ENCODE measurements around the gene TMEM245. TPM values are rescaled to one million over a fixed set of nuclear protein-coding genes. Genes with fewer than 3 reads are reported as not detected.

TMEM245 gene
- total RNA-seq, 1 experiment from 2014 or later: 60.3 TPM

GRCh38 chr9:109139851-109140250 lies 20.1 kb upstream of the TMEM245 start:
- intact Hi-C loops (cut with micrococcal nuclease; ENCODE audit: unreplicated experiment): no loop called here
- Histone ChIP-seq H3K4me3 (no peak overlapping the region), H3K79me2 (ENCODE audit: low read depth) (no peaks in the 10 kb centered on the region), H3K9me2 (ENCODE audit: insufficient read depth) (no peaks in the 10 kb centered on the region), H3K9me3 (ENCODE audit: insufficient read depth, low read depth) (no peaks in the 10 kb centered on the region), H3K4me1 (replicated peaks; ENCODE audit: insufficient read depth) (peaks cover 7% of the 10 kb centered on the region), H3F3A (ENCODE audit: insufficient read depth, low read depth) (no peaks in the 10 kb centered on the region), H3K27me3 (ENCODE audit: insufficient read depth, low read depth) (no peaks in the 10 kb centered on the region), H3K27ac (no peak overlapping the region), H3K36me3 (ENCODE audit: low read depth) (no peaks in the 10 kb centered on the region), H4K20me1 (ENCODE audit: insufficient read depth) (no peaks in the 10 kb centered on the region), H2AFZ (no peak overlapping the region), H3K4me2 (no peak overlapping the region)
- no TSS peak for BruUV-seq (replicated peaks)
- POLR2A ChIA-PET (ENCODE audit: unreplicated experiment): no interaction called here
- CTCF ChIA-PET: no interaction called here
- no peak for TF ChIP-seq CTCF (conservative IDR thresholded peaks at IDR 0.05)
- TF ChIP-seq EZH2 (IDR thresholded peaks at IDR 0.05; ENCODE audit: low read depth): no peak
- DNase-seq: no peak

- BruUV-seq (replicated peaks): no TSS peak
Observed at GRCh38 chr9:109138421-109138820, 18.7 kb upstream of the TMEM245 start.

GRCh38 chr9:109134167-109134578 lies 14.4 kb upstream of the TMEM245 start:
- no peaks in the 10 kb centered on the region for H3K27me3 ChIP-seq (ENCODE audit: insufficient read depth, low read depth)
- H3K9me2 ChIP-seq (ENCODE audit: insufficient read depth): no peaks in the 10 kb centered on the region
- H4K20me1 ChIP-seq (ENCODE audit: insufficient read depth): no peaks in the 10 kb centered on the region
- CTCF ChIA-PET: no interaction called here
- H3K4me2 ChIP-seq: no peak overlapping the region
- H3K27ac ChIP-seq: no peak overlapping the region
- TF ChIP-seq CTCF (conservative IDR thresholded peaks at IDR 0.05) (no peak), EZH2 (IDR thresholded peaks at IDR 0.05; ENCODE audit: low read depth) (no peak)
- POLR2A ChIA-PET (ENCODE audit: unreplicated experiment): no interaction called here
- no TSS peak for BruUV-seq (replicated peaks)
- no peak for DNase-seq
- H3K4me1 ChIP-seq (replicated peaks; ENCODE audit: insufficient read depth): no peaks in the 10 kb centered on the region
- no peaks in the 10 kb centered on the region for H3K36me3 ChIP-seq (ENCODE audit: low read depth)
- no peaks in the 10 kb centered on the region for H3K9me3 ChIP-seq (ENCODE audit: insufficient read depth, low read depth)
- H3K79me2 ChIP-seq (ENCODE audit: low read depth): no peaks in the 10 kb centered on the region
- no peaks in the 10 kb centered on the region for H3F3A ChIP-seq (ENCODE audit: insufficient read depth, low read depth)
- no peak overlapping the region for H3K4me3 ChIP-seq
- H2AFZ ChIP-seq: no peak overlapping the region
- intact Hi-C loops (cut with micrococcal nuclease; ENCODE audit: unreplicated experiment): no loop called here

More at GRCh38 chr9:109138421-109138820, 18.7 kb upstream of the TMEM245 start:
- CTCF ChIA-PET: no interaction called here
- no peaks in the 10 kb centered on the region for H4K20me1 ChIP-seq (ENCODE audit: insufficient read depth)
- POLR2A ChIA-PET (ENCODE audit: unreplicated experiment): no interaction called here
- H2AFZ ChIP-seq: no peak overlapping the region
- H3K27ac ChIP-seq: no peak overlapping the region
- no peaks in the 10 kb centered on the region for H3K79me2 ChIP-seq (ENCODE audit: low read depth)
- H3K4me3 ChIP-seq: no peak overlapping the region
- no peaks in the 10 kb centered on the region for H3K36me3 ChIP-seq (ENCODE audit: low read depth)
- no peaks in the 10 kb centered on the region for H3F3A ChIP-seq (ENCODE audit: insufficient read depth, low read depth)
- no peak for DNase-seq
- H3K9me2 ChIP-seq (ENCODE audit: insufficient read depth): no peaks in the 10 kb centered on the region
- no peak for TF ChIP-seq EZH2 (IDR thresholded peaks at IDR 0.05; ENCODE audit: low read depth)
- no peak for TF ChIP-seq CTCF (conservative IDR thresholded peaks at IDR 0.05)
- no peaks in the 10 kb centered on the region for H3K9me3 ChIP-seq (ENCODE audit: insufficient read depth, low read depth)
- no peaks in the 10 kb centered on the region for H3K27me3 ChIP-seq (ENCODE audit: insufficient read depth, low read depth)
- H3K4me1 ChIP-seq (replicated peaks; ENCODE audit: insufficient read depth): no peaks in the 10 kb centered on the region
- intact Hi-C loops (cut with micrococcal nuclease; ENCODE audit: unreplicated experiment): no loop called here
- no peak overlapping the region for H3K4me2 ChIP-seq

All from PC-9 (cell line).